OCI-LY3 (cell line): Measurements from ENCODE around the gene PPP5C.

Source experiments
- H2AFZ ChIP-seq: fragments of 200-600, 300-600 bp; shearing (Covaris generic); 2 replicates; pipeline ENCODE4 v1.6.0; 2014; ENCODE audit warnings: antibody characterized with exemption, low read depth, low read length
- H3K27ac ChIP-seq: fragments of 200-600, 300-600 bp; sonication (generic); 2 replicates; pipeline ENCODE4 v1.5.1; 2014; ENCODE audit warnings: mild to moderate bottlenecking, low read length, moderate library complexity, mixed read lengths
- H3K27me3 ChIP-seq: fragments of 200-600, 300-600 bp; sonication (generic); 2 replicates; pipeline ENCODE4 v1.6.1; 2014; ENCODE audit warnings: low read depth, low read length, mixed read lengths
- H3K36me3 ChIP-seq: fragments of 200-600, 300-600 bp; sonication (generic); replicated peaks from 2 replicates; pipeline ENCODE3; 2014; ENCODE audit warnings: low read depth, low read length, mixed read lengths
- H3K4me1 ChIP-seq: fragments of 300-600, 200-600 bp; sonication (generic); 2 replicates; pipeline ENCODE4 v1.6.1; 2014; ENCODE audit warnings: low read length, mixed read lengths
- H3K4me2 ChIP-seq: fragments of 200-600, 300-600 bp; sonication (generic); 2 replicates; pipeline ENCODE4 v1.6.1; 2014; ENCODE audit warnings: low read length, mixed read lengths
- H3K4me3 ChIP-seq: fragments of 300-600, 200-600 bp; sonication (generic); 2 replicates; pipeline ENCODE4 v1.5.1; 2014; ENCODE audit warnings: antibody characterized with exemption, mild to moderate bottlenecking, low read length, moderate library complexity
- H3K79me2 ChIP-seq: fragments of 300-600, 200-600 bp; shearing (Covaris generic); 2 replicates; pipeline ENCODE4 v1.6.1; 2014; ENCODE audit warnings: mild to moderate bottlenecking, low read length, mixed read lengths
- H3K9ac ChIP-seq: fragments of 300-600, 200-600 bp; shearing (Covaris generic); 2 replicates; pipeline ENCODE4 v1.6.0; 2014; ENCODE audit warnings: mild to moderate bottlenecking, low read length, moderate library complexity
- H3K9me3 ChIP-seq: fragments of 200-600, 300-600 bp; shearing (Covaris generic); 2 replicates; pipeline ENCODE4 v1.6.1; 2014; ENCODE audit warnings: low read length, mixed read lengths; ENCODE audit not compliant: insufficient read depth
- H4K20me1 ChIP-seq: fragments of 200-600, 300-600 bp; sonication (generic); 2 replicates; pipeline ENCODE4 v1.6.1; 2016; ENCODE audit warnings: low read length, mixed read lengths; ENCODE audit not compliant: insufficient read depth
- CTCF ChIP-seq: fragments of 200-600, 300-600 bp; sonication (generic); IDR thresholded peaks from 2 replicates; pipeline ENCODE4 v1.5.1; 2014; ENCODE audit warnings: antibody characterized with exemption, low read length, low read depth
- EZH2phosphoT487 ChIP-seq: fragments of 200-600 bp; shearing (Covaris generic); IDR thresholded peaks from 2 replicates; pipeline ENCODE4 v1.6.1; 2018; ENCODE audit warnings: antibody characterized with exemption, mixed run types, low read depth

Gene PPP5C

GRCh38 chr19:46411088-46411924 lies 64.4 kb downstream of the PPP5C start:
- Histone ChIP-seq H3K9ac (no peak overlapping the region), H3K4me3 (no peak overlapping the region), H3K79me2 (no peaks in the 10 kb centered on the region), H2AFZ (no peak overlapping the region), H3K36me3 (no peaks in the 10 kb centered on the region), H3K4me1 (no peaks in the 10 kb centered on the region), H4K20me1 (no peaks in the 10 kb centered on the region), H3K9me3 (no peaks in the 10 kb centered on the region), H3K27ac (no peak overlapping the region), H3K4me2 (no peak overlapping the region), H3K27me3 (peaks cover 4% of the 10 kb centered on the region)
- TF ChIP-seq CTCF (no peak), EZH2phosphoT487 (no peak)

GRCh38 chr19:46411925-46412649 lies 65.2 kb downstream of the PPP5C start:
- H2AFZ ChIP-seq: no peak overlapping the region
- H3K9me3 ChIP-seq: no peaks in the 10 kb centered on the region
- no peaks in the 10 kb centered on the region for H3K36me3 ChIP-seq
- H3K4me3 ChIP-seq: no peak overlapping the region
- H3K4me1 ChIP-seq: no peaks in the 10 kb centered on the region
- H3K27ac ChIP-seq: no peak overlapping the region
- no peaks in the 10 kb centered on the region for H3K79me2 ChIP-seq
- H3K9ac ChIP-seq: no peak overlapping the region
- no peak overlapping the region for H3K4me2 ChIP-seq
- no peaks in the 10 kb centered on the region for H4K20me1 ChIP-seq
- no peak for TF ChIP-seq EZH2phosphoT487
- no peak for TF ChIP-seq CTCF
- H3K27me3 ChIP-seq: peaks cover 4% of the 10 kb centered on the region

- no peak overlapping the region for H3K4me3 ChIP-seq
- no peaks in the 10 kb centered on the region for H3K9me3 ChIP-seq
- H3K27me3 ChIP-seq: peaks cover 4% of the 10 kb centered on the region
- H3K79me2 ChIP-seq: no peaks in the 10 kb centered on the region
- H3K27ac ChIP-seq: no peak overlapping the region
- H4K20me1 ChIP-seq: no peaks in the 10 kb centered on the region
- TF ChIP-seq EZH2phosphoT487 (no peak), CTCF (no peak)
- no peak overlapping the region for H2AFZ ChIP-seq
- no peaks in the 10 kb centered on the region for H3K36me3 ChIP-seq
- H3K9ac ChIP-seq: no peak overlapping the region
- H3K4me2 ChIP-seq: no peak overlapping the region
- H3K4me1 ChIP-seq: no peaks in the 10 kb centered on the region
Measured at GRCh38 chr19:46412650-46413261, 65.9 kb downstream of the PPP5C start.
